GM19240 (cell line): ENCODE results near the gene CTSW.

Experiments
- DNase-seq: peaks from one replicate; pipeline ENCODE4 v3.0.0; 2011; ENCODE audit warnings: low spot score; ENCODE audit not compliant: insufficient read length

Gene CTSW

GRCh38 chr11:65855927-65856363 is 23.7 kb upstream of the CTSW start:
- no peak for DNase-seq

GRCh38 chr11:65856689-65857499 is 22.7 kb upstream of the CTSW start:
- DNase-seq, result no peak

- DNase-seq, result no peak
Measured at GRCh38 chr11:65857500-65857852, 22.2 kb upstream of the CTSW start.

- DNase-seq, result peak; percentile 72
Measured at GRCh38 chr11:65857853-65858680, 21.6 kb upstream of the CTSW start, which contains the start of gene CFL1. CFL1 (minus strand) TSS chr11:65858180; CDS start chr11:65858099, 81 bp downstream.

GRCh38 chr11:65858681-65859087 is 21.0 kb upstream of the CTSW start:
- DNase-seq, result no peak

- peak; percentile 91 for DNase-seq
Measured at GRCh38 chr11:65859095-65859811, 20.4 kb upstream of the CTSW start.

- no peak for DNase-seq
Measured at GRCh38 chr11:65859812-65860277, 19.8 kb upstream of the CTSW start.

- peak; percentile 87 for DNase-seq
Measured at GRCh38 chr11:65860278-65861164, 19.1 kb upstream of the CTSW start, which contains the start of gene MUS81. MUS81 (plus strand) TSS chr11:65860433; CDS start chr11:65860754, 321 bp downstream.

GRCh38 chr11:65861165-65861505 is 18.5 kb upstream of the CTSW start:
- no peak for DNase-seq

GRCh38 chr11:65861533-65862183 is 18.0 kb upstream of the CTSW start:
- no peak for DNase-seq

- no peak for DNase-seq
Measured at GRCh38 chr11:65862191-65862735, 17.4 kb upstream of the CTSW start.

- DNase-seq, result no peak
Measured at GRCh38 chr11:65862941-65863888, 16.4 kb upstream of the CTSW start.

- no peak for DNase-seq
Measured at GRCh38 chr11:65863889-65864705, 15.5 kb upstream of the CTSW start.

- no peak for DNase-seq
Measured at GRCh38 chr11:65864706-65865471, 14.7 kb upstream of the CTSW start.

- DNase-seq, result no peak
Measured at GRCh38 chr11:65865550-65866172, 14.0 kb upstream of the CTSW start.

- no peak for DNase-seq
Measured at GRCh38 chr11:65866509-65867283, 12.9 kb upstream of the CTSW start.
